ENCODE data around the gene HOXB7. TPM values are rescaled to one million over a fixed set of nuclear protein-coding genes. Genes with fewer than 3 reads are reported as not detected.

Gene HOXB7
- total RNA-seq, 1 donor from 2014 or later = 1.2 TPM

DNA sequence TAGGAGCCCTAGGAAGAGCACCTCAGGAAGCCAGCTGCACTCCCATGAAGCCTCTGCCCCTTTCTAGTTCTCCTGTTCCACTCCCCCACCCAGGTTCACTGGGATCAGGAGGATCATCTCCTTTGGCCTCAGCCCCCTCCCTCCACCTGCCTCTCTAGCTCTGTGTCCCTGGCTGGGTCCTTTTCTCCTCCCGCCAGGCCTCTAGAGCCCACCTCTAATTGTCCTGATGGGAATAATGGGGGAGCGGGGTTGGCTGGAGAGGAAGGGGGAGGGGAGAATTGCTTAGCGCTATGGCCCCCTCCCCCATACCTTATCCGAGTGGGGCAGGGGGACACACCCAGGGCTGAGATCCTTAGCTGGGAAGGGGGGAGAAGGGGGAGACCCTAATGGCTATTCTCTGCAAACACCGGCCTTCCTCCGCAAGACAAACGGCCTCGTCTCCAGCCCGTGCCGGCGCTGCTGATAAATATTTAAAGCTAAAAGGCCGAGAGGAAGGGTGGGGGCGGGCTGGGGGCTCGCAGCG is 997 bp downstream of the HOXB7 start:
- Histone ChIP-seq H3K4me3 (peak overlapping the region; percentile 64), H3K9me3 (no peaks in the 10 kb centered on the region), H3K4me1 (peaks cover 29% of the 10 kb centered on the region), H3K27ac (no peak overlapping the region), H3K27me3 (peaks cover 95% of the 10 kb centered on the region), H3K36me3 (no peaks in the 10 kb centered on the region)
- intact Hi-C loops (cut with DNase I) = loop anchor here (10.0 kb wide), 1 partner anchor 265 kb away; no protein-coding TSS in a partner anchor
- DNase-seq (no peak), ATAC-seq (no peak)
- TF ChIP-seq, protein P1, sequence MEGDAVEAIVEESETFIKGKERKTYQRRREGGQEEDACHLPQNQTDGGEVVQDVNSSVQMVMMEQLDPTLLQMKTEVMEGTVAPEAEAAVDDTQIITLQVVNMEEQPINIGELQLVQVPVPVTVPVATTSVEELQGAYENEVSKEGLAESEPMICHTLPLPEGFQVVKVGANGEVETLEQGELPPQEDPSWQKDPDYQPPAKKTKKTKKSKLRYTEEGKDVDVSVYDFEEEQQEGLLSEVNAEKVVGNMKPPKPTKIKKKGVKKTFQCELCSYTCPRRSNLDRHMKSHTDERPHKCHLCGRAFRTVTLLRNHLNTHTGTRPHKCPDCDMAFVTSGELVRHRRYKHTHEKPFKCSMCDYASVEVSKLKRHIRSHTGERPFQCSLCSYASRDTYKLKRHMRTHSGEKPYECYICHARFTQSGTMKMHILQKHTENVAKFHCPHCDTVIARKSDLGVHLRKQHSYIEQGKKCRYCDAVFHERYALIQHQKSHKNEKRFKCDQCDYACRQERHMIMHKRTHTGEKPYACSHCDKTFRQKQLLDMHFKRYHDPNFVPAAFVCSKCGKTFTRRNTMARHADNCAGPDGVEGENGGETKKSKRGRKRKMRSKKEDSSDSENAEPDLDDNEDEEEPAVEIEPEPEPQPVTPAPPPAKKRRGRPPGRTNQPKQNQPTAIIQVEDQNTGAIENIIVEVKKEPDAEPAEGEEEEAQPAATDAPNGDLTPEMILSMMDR (IDR thresholded peaks at IDR 0.05) = no peak

DNA sequence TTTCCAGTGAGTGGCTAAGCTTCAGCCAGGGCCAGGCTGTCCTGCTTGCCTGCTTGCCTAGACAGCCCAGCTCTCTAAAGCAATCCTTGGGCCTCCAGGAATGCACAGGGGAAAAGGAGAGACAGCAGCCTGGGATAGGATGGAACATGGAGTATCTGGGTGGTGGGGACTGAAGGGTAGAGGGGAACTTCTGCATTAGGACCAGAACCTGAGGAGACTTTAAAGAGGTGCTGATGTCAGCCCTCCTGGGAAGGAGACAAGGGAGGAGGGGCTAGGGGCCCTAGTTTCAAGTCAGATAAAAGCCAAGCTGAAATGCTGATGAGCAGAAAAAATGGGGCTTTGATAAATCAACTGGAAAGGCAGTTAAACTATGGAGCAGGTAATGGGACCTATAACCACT is 1.8 kb downstream of the HOXB7 start:
- TF ChIP-seq, protein P1 (IDR thresholded peaks at IDR 0.05) = no peak
- Histone ChIP-seq H3K4me3 (no peak overlapping the region), H3K36me3 (no peaks in the 10 kb centered on the region), H3K9me3 (no peaks in the 10 kb centered on the region), H3K27ac (no peak overlapping the region), H3K27me3 (peaks cover 95% of the 10 kb centered on the region), H3K4me1 (peaks cover 25% of the 10 kb centered on the region)
- intact Hi-C loops (cut with DNase I) = no loop called here
- DNase-seq (no peak), ATAC-seq (no peak)

DNA sequence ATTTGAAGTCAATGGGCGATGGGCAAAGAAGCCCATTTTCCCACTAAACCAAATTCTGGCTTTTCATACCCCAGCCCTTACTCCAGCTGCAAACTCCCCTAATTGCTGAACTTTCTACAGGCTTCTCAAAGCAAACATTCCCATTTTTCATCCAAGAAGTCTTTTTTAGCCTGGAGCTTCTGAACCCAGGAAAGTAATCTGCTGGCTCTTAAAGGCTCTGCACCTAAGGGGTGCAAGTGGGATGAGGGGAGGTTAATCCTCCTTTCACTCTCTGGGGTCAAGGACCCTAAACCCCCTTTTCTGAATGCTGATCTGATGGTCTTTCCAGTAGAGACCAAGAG is 2.4 kb downstream of the HOXB7 start:
- DNase-seq = no peak
- Histone ChIP-seq H3K36me3 (no peaks in the 10 kb centered on the region), H3K27ac (no peak overlapping the region), H3K4me1 (peaks cover 25% of the 10 kb centered on the region), H3K27me3 (peaks cover 95% of the 10 kb centered on the region), H3K4me3 (no peak overlapping the region), H3K9me3 (no peaks in the 10 kb centered on the region)
- no peak for ATAC-seq
- intact Hi-C loops (cut with DNase I) = no loop called here
- TF ChIP-seq, protein P1 (IDR thresholded peaks at IDR 0.05) = no peak

DNA sequence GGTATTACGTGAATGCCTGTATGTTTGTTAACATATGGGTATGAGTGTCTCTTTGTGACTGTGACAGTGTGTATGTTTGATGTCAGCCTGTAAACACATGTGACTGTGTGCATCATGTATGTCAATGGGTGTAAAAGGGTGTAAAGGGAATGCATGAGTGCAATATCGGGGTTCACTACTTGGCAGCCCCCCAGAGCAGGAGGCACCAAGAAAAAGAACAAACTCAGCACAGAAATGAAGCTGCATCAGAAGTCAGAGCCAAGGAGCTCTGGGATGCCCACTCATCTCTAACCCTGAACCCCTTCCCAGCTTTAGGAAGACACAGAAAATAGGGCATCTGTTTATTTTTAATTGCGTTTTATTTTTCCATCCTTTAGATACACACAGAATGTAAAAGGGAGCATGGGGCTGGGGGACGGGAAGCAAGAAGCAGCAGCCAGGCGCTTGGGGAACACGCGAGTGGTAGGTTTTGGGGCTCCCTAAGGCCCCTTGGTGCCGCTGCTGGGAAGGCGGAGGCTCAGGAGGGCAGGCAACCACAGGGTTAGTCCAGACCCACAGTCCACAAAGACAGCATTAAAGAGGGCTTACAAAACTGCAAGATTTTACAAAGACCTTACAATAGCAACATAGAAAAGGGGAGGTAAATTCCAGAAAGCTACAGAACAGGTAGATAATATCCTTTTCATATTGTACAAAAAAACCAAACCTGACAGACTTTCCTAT is 3.8 kb downstream of the HOXB7 start:
- H3K4me1 ChIP-seq = peaks cover 25% of the 10 kb centered on the region
- TF ChIP-seq, protein P1 (IDR thresholded peaks at IDR 0.05) = no peak
- H3K9me3 ChIP-seq = no peaks in the 10 kb centered on the region
- H3K4me3 ChIP-seq = no peak overlapping the region
- H3K36me3 ChIP-seq = no peaks in the 10 kb centered on the region
- no peak overlapping the region for H3K27ac ChIP-seq
- H3K27me3 ChIP-seq = peaks cover 99% of the 10 kb centered on the region
- no peak for ATAC-seq
- intact Hi-C loops (cut with DNase I) = no loop called here
- DNase-seq = no peak

DNA sequence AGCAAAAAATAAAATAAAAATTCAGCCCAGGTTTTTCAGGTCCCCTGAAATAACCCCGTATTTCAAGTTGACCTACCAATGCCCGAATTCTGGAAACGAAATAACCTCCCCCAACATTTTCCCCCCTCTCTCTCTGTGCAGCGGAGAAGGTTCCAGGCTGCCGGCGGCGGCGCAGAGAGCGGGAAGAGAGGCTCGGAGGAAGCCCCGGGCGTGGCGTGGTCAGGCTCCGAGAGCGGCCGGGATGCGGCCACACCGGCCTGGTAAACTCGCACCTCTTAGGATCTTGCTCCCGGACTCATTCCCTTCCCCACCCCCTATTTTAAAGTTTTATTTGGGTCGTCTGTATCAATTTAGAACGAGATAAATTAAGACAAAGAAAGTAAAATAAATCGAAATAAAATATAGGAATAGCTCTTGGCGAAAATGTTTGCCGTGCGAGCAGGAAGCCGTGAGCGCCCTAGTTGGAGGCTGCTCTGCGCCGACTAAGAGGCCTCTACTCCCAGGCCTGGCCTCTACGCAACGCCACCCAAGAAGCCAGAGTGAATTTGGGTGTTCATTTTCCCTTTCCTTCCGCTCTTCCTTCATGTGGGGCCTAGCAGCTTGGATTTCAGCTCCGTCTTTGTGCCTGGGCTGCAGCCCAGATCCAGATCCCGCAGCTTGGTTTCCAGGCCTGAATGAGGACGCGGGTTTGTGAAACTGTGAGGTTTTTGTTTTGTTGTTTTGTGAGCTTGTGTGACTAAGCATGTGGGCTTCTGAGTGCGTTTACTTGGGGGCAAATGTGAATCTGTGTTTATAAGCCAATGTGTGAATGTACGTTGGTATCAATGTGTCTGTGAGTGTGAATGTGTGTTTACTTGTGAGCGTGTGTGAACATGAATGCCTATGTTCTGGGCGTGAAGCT is 4.6 kb downstream of the HOXB7 start:
- Histone ChIP-seq H3K36me3 (no peaks in the 10 kb centered on the region), H3K4me3 (no peak overlapping the region), H3K27ac (no peak overlapping the region), H3K27me3 (peaks cover 99% of the 10 kb centered on the region), H3K4me1 (peaks cover 19% of the 10 kb centered on the region), H3K9me3 (no peaks in the 10 kb centered on the region)
- DNase-seq (no peak), ATAC-seq (no peak)
- TF ChIP-seq, protein P1 (IDR thresholded peaks at IDR 0.05) = no peak
- intact Hi-C loops (cut with DNase I) = no loop called here
